Panc1 (cell line): ENCODE data around the gene OAS2. TPM values are rescaled to one million over a fixed set of nuclear protein-coding genes. Genes with fewer than 3 reads are reported as not detected.

Experiments used
- ATAC-seq: fragments of 200-7000 bp; cut with Tn5 transposase; 2 replicates; pipeline ENCODE4 v1.9.1; 2020; ENCODE audit warnings: mild to moderate bottlenecking, moderate library complexity
- BruUV-seq: library from RNA; stranded (reverse); fragments of 400-500 nt; replicated peaks from 2 replicates; lab custom pipeline; 2021; lab: Mats Ljungman, UMichigan
- CTCF ChIA-PET: fragments of 300-600 bp; sonication (Branson Sonifier 250); formaldehyde crosslinking; loops from one replicate; lab custom pipeline; 2022; ENCODE audit warnings: antibody characterized with exemption; lab: Charles Lee
- POLR2A ChIA-PET: fragments of 300-600 bp; sonication (Branson Sonifier 250); formaldehyde crosslinking; loops from one replicate; lab custom pipeline; 2022; ENCODE audit warnings: antibody characterized with exemption; lab: Charles Lee
- DNase-seq: peaks from one replicate; pipeline ENCODE4 v3.0.0-alpha.2; 2010; ENCODE audit warnings: low read depth, low spot score
- H3K27ac ChIP-seq: 2 replicates; pipeline ENCODE4 v1.5.1; 2011; ENCODE audit warnings: mild to moderate bottlenecking, low read length, inconsistent platforms
- H3K27me3 ChIP-seq: fragments of 200-500 bp; sonication (Bioruptor generic); 2 replicates; pipeline ENCODE4 v1.6.0; 2014; ENCODE audit warnings: low read length, inconsistent platforms; ENCODE audit not compliant: control insufficient read depth, insufficient read depth
- H3K36me3 ChIP-seq: fragments of 200-500 bp; sonication (Bioruptor generic); 2 replicates; pipeline ENCODE4 v1.5.1; 2014; ENCODE audit warnings: inconsistent platforms, mild to moderate bottlenecking, low read length, moderate library complexity; ENCODE audit not compliant: control insufficient read depth, insufficient read depth
- H3K4me1 ChIP-seq: 2 replicates; pipeline ENCODE4 v1.5.1; 2011; ENCODE audit warnings: inconsistent platforms, mild to moderate bottlenecking, low read length, moderate library complexity; ENCODE audit not compliant: control insufficient read depth, insufficient read depth
- H3K4me3 ChIP-seq, 2 experiments: 2 replicates each; pipeline ENCODE4 v1.5.1; 2011 to 2012; ENCODE audit warnings: low read depth in 2 of 2, low read length in 2 of 2, mild to moderate bottlenecking in 2 of 2, inconsistent platforms in 1 of 2, moderate library complexity in 1 of 2
- H3K9me3 ChIP-seq: fragments of 200-500 bp; sonication (Bioruptor generic); 2 replicates; pipeline ENCODE4 v1.5.1; 2014; ENCODE audit warnings: low read depth, mild to moderate bottlenecking, inconsistent platforms, low read length, moderate library complexity; ENCODE audit not compliant: control insufficient read depth, insufficient read depth
- CTCF ChIP-seq: fragments of 450-650 bp; IDR thresholded peaks from 2 replicates; pipeline ENCODE4 v1.5.1; 2017; ENCODE audit warnings: mild to moderate bottlenecking
- POLR2AphosphoS5 ChIP-seq: IDR thresholded peaks from 2 replicates; pipeline ENCODE4 v1.6.1; 2012; ENCODE audit warnings: mild to moderate bottlenecking, low read depth, low read length, moderate library complexity
- REST ChIP-seq, 2 experiments: IDR thresholded peaks; 2 replicates each; pipeline ENCODE4 v1.6.1; 2011 to 2012; ENCODE audit warnings: low read depth in 2 of 2, control low read depth in 1 of 2, low read length in 1 of 2, mild to moderate bottlenecking in 1 of 2, moderate library complexity in 1 of 2; ENCODE audit not compliant: insufficient read depth in 1 of 2
- SIN3A ChIP-seq: IDR thresholded peaks from 2 replicates; pipeline ENCODE4 v1.6.1; 2012; ENCODE audit warnings: low read depth, mild to moderate bottlenecking, low read length, moderate library complexity, borderline replicate concordance; ENCODE audit not compliant: insufficient read depth
- TCF7L2 ChIP-seq: IDR thresholded peaks from 2 replicates; pipeline ENCODE4 v1.6.1; 2011; ENCODE audit warnings: mild to moderate bottlenecking, low read depth, low read length, inconsistent platforms
- in situ Hi-C: cut with HindIII; loops from 2 replicates; pipeline ENCODE4 v1.10.0; 2016; ENCODE audit warnings: low sequenced_read_pairs, low pct_unique_long_range_greater_than_20kb
- intact Hi-C: fragments of 100-400 bp; cut with micrococcal nuclease; formaldehyde crosslinking; loops from one replicate; pipeline ENCODE4 v1.10.0; 2022; ENCODE audit not compliant: unreplicated experiment
- total RNA-seq: library from RNA; stranded (reverse); gene quantifications from one replicate; pipeline ENCODE4 v1.2.1, GENCODE V29; 2021; ENCODE audit not compliant: unreplicated experiment

The OAS2 gene
- total RNA-seq, 1 experiment from 2014 or later, result 2.7 TPM

GRCh38 chr12:112929715-112930114 lies 48.6 kb upstream of the OAS2 start:
- no peaks in the 10 kb centered on the region; the same call in 1 of the 2 replicates for H3K27me3 ChIP-seq
- ChIA-PET CTCF (no interaction called here), POLR2A (no interaction called here)
- no peaks in the 10 kb centered on the region for H3K9me3 ChIP-seq
- DNase-seq (no peak), ATAC-seq (no peak)
- H3K4me1 ChIP-seq, result 0 out of 2 replicates have a peak, but pooled peaks cover 4% of the 10 kb centered on the region
- no TSS peak for BruUV-seq
- no peak overlapping the region for H3K4me3 ChIP-seq
- H3K27ac ChIP-seq, result no peak overlapping the region
- intact Hi-C loops (no loop called here), in situ Hi-C loops (no loop called here)
- H3K36me3 ChIP-seq, result no peaks in the 10 kb centered on the region
- TF ChIP-seq POLR2AphosphoS5 (no peak), CTCF (no peak), SIN3A (no peak), REST (IDR thresholded peaks at IDR 0.05; ENCODE audit: insufficient read depth in 1 of 2, low read depth in 2 of 2, low read length in 1 of 2) (no peak), TCF7L2 (no peak)

GRCh38 chr12:112930350-112930749 lies 48.0 kb upstream of the OAS2 start:
- no peak overlapping the region for H3K4me3 ChIP-seq
- H3K36me3 ChIP-seq, result no peaks in the 10 kb centered on the region
- H3K4me1 ChIP-seq, result 0 out of 2 replicates have a peak, but pooled peaks cover 4% of the 10 kb centered on the region
- in situ Hi-C loops, result no loop called here
- no peak overlapping the region for H3K27ac ChIP-seq
- no peaks in the 10 kb centered on the region for H3K9me3 ChIP-seq
- ChIA-PET POLR2A (no interaction called here), CTCF (no interaction called here)
- DNase-seq, result no peak
- BruUV-seq, result no TSS peak
- H3K27me3 ChIP-seq, result no peaks in the 10 kb centered on the region
- ATAC-seq, result no peak
- intact Hi-C loops, result no loop called here
- TF ChIP-seq REST (IDR thresholded peaks at IDR 0.05; ENCODE audit: insufficient read depth in 1 of 2, low read depth in 2 of 2, low read length in 1 of 2) (no peak), TCF7L2 (no peak), POLR2AphosphoS5 (no peak), SIN3A (no peak), CTCF (no peak)
